Measurements from ENCODE around the gene PAGE2.
"Not testable (repeated sequence)": the region's sequence is repeated elsewhere in the genome, so short reads cannot be mapped to it uniquely, and the experiment has no call there.

Gene PAGE2

GRCh38 chrX:55088795-55089489 lies at the start of gene PAGE2:
TSS of gene PAGE2 (plus strand) at chrX:55089018. CDS start at chrX:55090021, 1,003 bp downstream.
- no peak for DNase-seq

GRCh38 chrX:55039471-55039870 lies 49.3 kb upstream of the PAGE2 start:
- no peak for DNase-seq

- no peak for DNase-seq
These were observed 47.3 kb upstream of the PAGE2 start for GRCh38 chrX:55041514-55041913.

GRCh38 chrX:55050599-55050998 lies 38.2 kb upstream of the PAGE2 start:
- not testable (repeated sequence) for DNase-seq

GRCh38 chrX:55056820-55057674 lies 31.8 kb upstream of the PAGE2 start:
- DNase-seq: peak; percentile 29 to 30

GRCh38 chrX:55057675-55058249 lies 31.1 kb upstream of the PAGE2 start:
- peak; percentile 3 to 45 for DNase-seq

GRCh38 chrX:55067180-55067579 lies 21.6 kb upstream of the PAGE2 start:
- not testable (repeated sequence) for DNase-seq

GRCh38 chrX:55072286-55072685 lies 16.5 kb upstream of the PAGE2 start:
- DNase-seq: no peak

- DNase-seq: no peak
These were observed 13.9 kb upstream of the PAGE2 start, which contains the start of gene PAGE2B for GRCh38 chrX:55074851-55075467. TSS of gene PAGE2B (plus strand) at chrX:55075030. CDS start at chrX:55076042, 1,012 bp downstream.

- DNase-seq: no peak
These were observed 9.9 kb downstream of the PAGE2 start for GRCh38 chrX:55098691-55099090.

GRCh38 chrX:55099162-55099561 lies 10.3 kb downstream of the PAGE2 start:
- DNase-seq: no peak

- no peak for DNase-seq
These were observed 13.9 kb downstream of the PAGE2 start for GRCh38 chrX:55102754-55103153.

GRCh38 chrX:55107262-55107661 lies 18.4 kb downstream of the PAGE2 start:
- no peak for DNase-seq

- DNase-seq: no peak
These were observed 19.1 kb downstream of the PAGE2 start for GRCh38 chrX:55107911-55108310.

GRCh38 chrX:55109306-55109705 lies 20.5 kb downstream of the PAGE2 start:
- DNase-seq: no peak

- no peak for DNase-seq
These were observed 22.9 kb downstream of the PAGE2 start for GRCh38 chrX:55111578-55112254.

- DNase-seq: not testable (repeated sequence)
These were observed 27.8 kb downstream of the PAGE2 start for GRCh38 chrX:55116589-55116988.

- no peak for DNase-seq
These were observed 29.8 kb downstream of the PAGE2 start for GRCh38 chrX:55118574-55118973.

- DNase-seq: no peak
These were observed 30.5 kb downstream of the PAGE2 start for GRCh38 chrX:55119271-55119670.

GRCh38 chrX:55119712-55120111 lies 30.9 kb downstream of the PAGE2 start:
- DNase-seq: no peak

- no peak for DNase-seq
These were observed 32.0 kb downstream of the PAGE2 start for GRCh38 chrX:55120761-55121358.

GRCh38 chrX:55123900-55124299 lies 35.1 kb downstream of the PAGE2 start:
- DNase-seq: no peak
